ENCODE data around the gene MAST4. TPM values are rescaled to one million over a fixed set of nuclear protein-coding genes. Genes with fewer than 3 reads are reported as not detected.
"Not testable (repeated sequence)": the region's sequence is repeated elsewhere in the genome, so short reads cannot be mapped to it uniquely, and the experiment has no call there.

Gene MAST4
- total RNA-seq, 1 donor from 2014 or later: 19.0 TPM

- intact Hi-C loops (cut with micrococcal nuclease): loop anchor here (5.0 kb wide), 4 partner anchors 131 to 1719 kb away; partner anchors contain the start of gene PIK3R1
- peaks cover 28% of the 10 kb centered on the region for H3K36me3 Mint-ChIP-seq (ENCODE audit: low read depth)
- peak overlapping the region; percentile 90 for H3K27ac Mint-ChIP-seq
Measured at GRCh38 chr5:67168069-67168468, 571.9 kb downstream of the MAST4 start.

GRCh38 chr5:67170767-67171166 is 574.6 kb downstream of the MAST4 start:
- peaks cover 33% of the 10 kb centered on the region for H3K4me1 Mint-ChIP-seq (ENCODE audit: low read depth)
- H3K4me3 Mint-ChIP-seq: no peak overlapping the region
- no peak overlapping the region for H3K27ac Mint-ChIP-seq
- no peaks in the 10 kb centered on the region for H3K27me3 Mint-ChIP-seq (ENCODE audit: insufficient read depth)
- intact Hi-C loops (cut with micrococcal nuclease): no loop called here
- H3K36me3 Mint-ChIP-seq (ENCODE audit: low read depth): peaks cover 21% of the 10 kb centered on the region
- H3K9me3 Mint-ChIP-seq: peaks cover 10% of the 10 kb centered on the region
- DNase-seq (ENCODE audit: low spot score): no peak

More at GRCh38 chr5:67168069-67168468, 571.9 kb downstream of the MAST4 start:
- H3K4me1 Mint-ChIP-seq (ENCODE audit: low read depth): peaks cover 56% of the 10 kb centered on the region
- H3K9me3 Mint-ChIP-seq: no peaks in the 10 kb centered on the region
- H3K4me3 Mint-ChIP-seq: peak overlapping the region; percentile 91
- no peak for DNase-seq (ENCODE audit: low spot score)
- H3K27me3 Mint-ChIP-seq (ENCODE audit: insufficient read depth): no peaks in the 10 kb centered on the region

GRCh38 chr5:67173351-67173750 is 577.2 kb downstream of the MAST4 start:
- DNase-seq (ENCODE audit: low spot score); H3K4me3 Mint-ChIP-seq; H3K27me3 Mint-ChIP-seq (ENCODE audit: insufficient read depth); intact Hi-C loops (cut with micrococcal nuclease); H3K27ac Mint-ChIP-seq: not testable (repeated sequence)
- H3K9me3 Mint-ChIP-seq: peaks cover 32% of the 10 kb centered on the region
- H3K4me1 Mint-ChIP-seq (ENCODE audit: low read depth): peaks cover 28% of the 10 kb centered on the region
- peaks cover 29% of the 10 kb centered on the region for H3K36me3 Mint-ChIP-seq (ENCODE audit: low read depth)

- no peak for DNase-seq (ENCODE audit: low spot score)
- Mint-ChIP-seq H3K27ac (no peak overlapping the region), H3K36me3 (ENCODE audit: low read depth) (peaks cover 32% of the 10 kb centered on the region), H3K4me1 (ENCODE audit: low read depth) (peaks cover 25% of the 10 kb centered on the region), H3K9me3 (peaks cover 38% of the 10 kb centered on the region), H3K27me3 (ENCODE audit: insufficient read depth) (no peaks in the 10 kb centered on the region), H3K4me3 (no peak overlapping the region)
- intact Hi-C loops (cut with micrococcal nuclease): no loop called here
Measured at GRCh38 chr5:67173959-67174358, 577.8 kb downstream of the MAST4 start.

- Mint-ChIP-seq H3K4me3 (no peak overlapping the region), H3K4me1 (ENCODE audit: low read depth) (peaks cover 48% of the 10 kb centered on the region), H3K27me3 (ENCODE audit: insufficient read depth) (no peaks in the 10 kb centered on the region), H3K9me3 (peaks cover 46% of the 10 kb centered on the region), H3K27ac (no peak overlapping the region), H3K36me3 (ENCODE audit: low read depth) (peaks cover 47% of the 10 kb centered on the region)
- DNase-seq (ENCODE audit: low spot score): no peak
- intact Hi-C loops (cut with micrococcal nuclease): no loop called here
Measured at GRCh38 chr5:67176936-67177335, 580.7 kb downstream of the MAST4 start.

- Mint-ChIP-seq H3K27me3 (ENCODE audit: insufficient read depth) (no peaks in the 10 kb centered on the region), H3K4me3 (no peak overlapping the region), H3K36me3 (ENCODE audit: low read depth) (peaks cover 47% of the 10 kb centered on the region), H3K9me3 (peaks cover 46% of the 10 kb centered on the region), H3K4me1 (ENCODE audit: low read depth) (peaks cover 60% of the 10 kb centered on the region), H3K27ac (no peak overlapping the region)
- no peak for DNase-seq (ENCODE audit: low spot score)
- intact Hi-C loops (cut with micrococcal nuclease): no loop called here
Measured at GRCh38 chr5:67178085-67178484, 581.9 kb downstream of the MAST4 start.

- H3K27me3 Mint-ChIP-seq (ENCODE audit: insufficient read depth): no peaks in the 10 kb centered on the region
- peaks cover 46% of the 10 kb centered on the region for H3K9me3 Mint-ChIP-seq
- no peak overlapping the region for H3K27ac Mint-ChIP-seq
- no peak for DNase-seq (ENCODE audit: low spot score)
- H3K4me3 Mint-ChIP-seq: no peak overlapping the region
- H3K4me1 Mint-ChIP-seq (ENCODE audit: low read depth): peaks cover 64% of the 10 kb centered on the region
- peaks cover 47% of the 10 kb centered on the region for H3K36me3 Mint-ChIP-seq (ENCODE audit: low read depth)
- intact Hi-C loops (cut with micrococcal nuclease): no loop called here
Measured at GRCh38 chr5:67178966-67179365, 582.8 kb downstream of the MAST4 start.

- H3K4me3 Mint-ChIP-seq: no peak overlapping the region
- no peak for DNase-seq (ENCODE audit: low spot score)
- no peaks in the 10 kb centered on the region for H3K27me3 Mint-ChIP-seq (ENCODE audit: insufficient read depth)
- peak overlapping the region; percentile 53 for H3K27ac Mint-ChIP-seq
- H3K4me1 Mint-ChIP-seq (ENCODE audit: low read depth): peaks cover 65% of the 10 kb centered on the region
- intact Hi-C loops (cut with micrococcal nuclease): loop anchor here (2.0 kb wide), 1 partner anchor 13 kb away; no protein-coding TSS in a partner anchor
- peaks cover 47% of the 10 kb centered on the region for H3K36me3 Mint-ChIP-seq (ENCODE audit: low read depth)
- peaks cover 46% of the 10 kb centered on the region for H3K9me3 Mint-ChIP-seq
Measured at GRCh38 chr5:67179697-67180361, 583.6 kb downstream of the MAST4 start.

- DNase-seq (ENCODE audit: low spot score): no peak
- H3K4me1 Mint-ChIP-seq (ENCODE audit: low read depth): peaks cover 75% of the 10 kb centered on the region
- intact Hi-C loops (cut with micrococcal nuclease): loop anchor here (2.0 kb wide), 2 partner anchors 15 to 25 kb away; no protein-coding TSS in a partner anchor
Measured at GRCh38 chr5:67181648-67182221, 585.5 kb downstream of the MAST4 start.

GRCh38 chr5:67182301-67182790 is 586.2 kb downstream of the MAST4 start:
- Mint-ChIP-seq H3K36me3 (ENCODE audit: low read depth) (peaks cover 28% of the 10 kb centered on the region), H3K4me3 (peak overlapping the region; percentile 42), H3K27ac (peak overlapping the region; percentile 86), H3K9me3 (peaks cover 21% of the 10 kb centered on the region), H3K4me1 (ENCODE audit: low read depth) (peaks cover 75% of the 10 kb centered on the region), H3K27me3 (ENCODE audit: insufficient read depth) (no peaks in the 10 kb centered on the region)
- intact Hi-C loops (cut with micrococcal nuclease): loop anchor here (2.0 kb wide), 1 partner anchor 24 kb away; no protein-coding TSS in a partner anchor
- no peak for DNase-seq (ENCODE audit: low spot score)

More at GRCh38 chr5:67181648-67182221, 585.5 kb downstream of the MAST4 start:
- H3K9me3 Mint-ChIP-seq: peaks cover 27% of the 10 kb centered on the region
- peak overlapping the region; percentile 62 for H3K4me3 Mint-ChIP-seq
- peaks cover 33% of the 10 kb centered on the region for H3K36me3 Mint-ChIP-seq (ENCODE audit: low read depth)
- no peaks in the 10 kb centered on the region for H3K27me3 Mint-ChIP-seq (ENCODE audit: insufficient read depth)
- peak overlapping the region; percentile 86 for H3K27ac Mint-ChIP-seq

- Mint-ChIP-seq H3K27ac (no peak overlapping the region), H3K36me3 (ENCODE audit: low read depth) (peaks cover 21% of the 10 kb centered on the region), H3K9me3 (peaks cover 9% of the 10 kb centered on the region), H3K27me3 (ENCODE audit: insufficient read depth) (no peaks in the 10 kb centered on the region), H3K4me1 (ENCODE audit: low read depth) (peaks cover 80% of the 10 kb centered on the region), H3K4me3 (no peak overlapping the region)
- intact Hi-C loops (cut with micrococcal nuclease): loop anchor here (2.0 kb wide), 1 partner anchor 23 kb away; no protein-coding TSS in a partner anchor
- DNase-seq (ENCODE audit: low spot score): no peak
Measured at GRCh38 chr5:67183859-67184258, 587.7 kb downstream of the MAST4 start.

GRCh38 chr5:67187006-67187715 is 591.0 kb downstream of the MAST4 start:
- Mint-ChIP-seq H3K9me3 (no peaks in the 10 kb centered on the region), H3K4me3 (peak overlapping the region; percentile 24), H3K36me3 (ENCODE audit: low read depth) (peaks cover 11% of the 10 kb centered on the region), H3K4me1 (ENCODE audit: low read depth) (peaks cover 69% of the 10 kb centered on the region), H3K27me3 (ENCODE audit: insufficient read depth) (no peaks in the 10 kb centered on the region), H3K27ac (peak overlapping the region; percentile 62)
- intact Hi-C loops (cut with micrococcal nuclease): no loop called here
- DNase-seq (ENCODE audit: low spot score): no peak
